ENCODE measurements around the gene GRIA4.

DNA sequence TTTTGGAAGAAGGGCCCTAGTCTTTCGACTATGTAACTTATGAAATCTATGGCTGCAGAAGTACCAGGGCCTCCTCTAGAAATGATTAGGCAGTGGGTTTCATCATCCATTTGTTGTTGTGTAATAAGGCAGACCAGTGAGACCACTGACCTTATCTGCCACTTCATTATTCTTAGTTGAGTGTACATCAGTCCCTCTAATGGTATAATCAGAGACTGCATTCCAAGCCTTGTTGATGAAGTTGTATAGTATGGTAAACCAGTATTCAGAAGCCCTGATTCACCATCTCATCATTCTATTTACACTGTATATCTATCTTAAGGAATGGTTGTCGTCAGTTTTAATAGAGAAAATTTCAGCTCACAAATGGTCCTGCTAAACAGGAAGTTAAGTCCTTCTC lies 32.2 kb upstream of the GRIA4 start:
- TF ChIP-seq, protein P1, sequence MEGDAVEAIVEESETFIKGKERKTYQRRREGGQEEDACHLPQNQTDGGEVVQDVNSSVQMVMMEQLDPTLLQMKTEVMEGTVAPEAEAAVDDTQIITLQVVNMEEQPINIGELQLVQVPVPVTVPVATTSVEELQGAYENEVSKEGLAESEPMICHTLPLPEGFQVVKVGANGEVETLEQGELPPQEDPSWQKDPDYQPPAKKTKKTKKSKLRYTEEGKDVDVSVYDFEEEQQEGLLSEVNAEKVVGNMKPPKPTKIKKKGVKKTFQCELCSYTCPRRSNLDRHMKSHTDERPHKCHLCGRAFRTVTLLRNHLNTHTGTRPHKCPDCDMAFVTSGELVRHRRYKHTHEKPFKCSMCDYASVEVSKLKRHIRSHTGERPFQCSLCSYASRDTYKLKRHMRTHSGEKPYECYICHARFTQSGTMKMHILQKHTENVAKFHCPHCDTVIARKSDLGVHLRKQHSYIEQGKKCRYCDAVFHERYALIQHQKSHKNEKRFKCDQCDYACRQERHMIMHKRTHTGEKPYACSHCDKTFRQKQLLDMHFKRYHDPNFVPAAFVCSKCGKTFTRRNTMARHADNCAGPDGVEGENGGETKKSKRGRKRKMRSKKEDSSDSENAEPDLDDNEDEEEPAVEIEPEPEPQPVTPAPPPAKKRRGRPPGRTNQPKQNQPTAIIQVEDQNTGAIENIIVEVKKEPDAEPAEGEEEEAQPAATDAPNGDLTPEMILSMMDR (IDR thresholded peaks at IDR 0.05), result no peak
- TF ChIP-seq POLR2AphosphoS5 (IDR thresholded peaks at IDR 0.05) (no peak), POLR2A (IDR thresholded peaks at IDR 0.05) (no peak), EP300 (IDR thresholded peaks at IDR 0.05) (no peak)

Measured in upper lobe of left lung (tissue), 4 donors.